Thyroid gland (tissue), 4 donors: ENCODE measurements around the gene GGNBP2.

Experiments
- POLR2A ChIP-seq, 2 donors: fragments of 450-650 bp; IDR thresholded peaks; one replicate each; pipeline ENCODE4 v1.6.1; 2017; ENCODE audit warnings: antibody characterized with exemption in 2 of 2, mild to moderate bottlenecking in 2 of 2, moderate library complexity in 1 of 2
- TF ChIP-seq, protein P1 (sequence below), 6 experiments: fragments of 200-600 bp in 3 of 6; fragments of 450-650 bp in 3 of 6; sonication (generic) in 3 of 6; IDR thresholded peaks; one replicate each; pipeline ENCODE4 v1.5.1; 2016 to 2019; ENCODE audit warnings: antibody characterized with exemption in 6 of 6, mild to moderate bottlenecking in 2 of 6, inconsistent platforms in 1 of 6, moderate library complexity in 1 of 6

DNA sequence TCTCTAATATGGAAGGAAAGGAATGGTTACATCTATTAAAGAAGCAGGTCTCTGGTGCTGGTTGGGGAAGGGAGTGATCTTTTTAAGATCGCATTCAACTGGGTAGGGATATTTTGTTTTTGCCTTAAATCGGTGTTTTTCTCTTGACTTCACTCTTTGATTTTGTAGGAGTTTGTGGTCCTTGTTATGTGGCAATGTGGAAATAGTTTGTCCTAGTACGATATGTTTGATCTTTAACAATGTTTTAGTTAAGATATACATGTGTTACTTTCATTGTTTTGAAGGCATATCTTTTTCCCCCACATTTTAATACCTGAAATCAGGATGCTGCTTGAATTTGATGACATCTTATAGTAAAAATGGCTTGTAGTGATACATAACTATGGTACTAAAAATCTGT is 8.7 kb downstream of the GGNBP2 start:
- TF ChIP-seq, protein P1, sequence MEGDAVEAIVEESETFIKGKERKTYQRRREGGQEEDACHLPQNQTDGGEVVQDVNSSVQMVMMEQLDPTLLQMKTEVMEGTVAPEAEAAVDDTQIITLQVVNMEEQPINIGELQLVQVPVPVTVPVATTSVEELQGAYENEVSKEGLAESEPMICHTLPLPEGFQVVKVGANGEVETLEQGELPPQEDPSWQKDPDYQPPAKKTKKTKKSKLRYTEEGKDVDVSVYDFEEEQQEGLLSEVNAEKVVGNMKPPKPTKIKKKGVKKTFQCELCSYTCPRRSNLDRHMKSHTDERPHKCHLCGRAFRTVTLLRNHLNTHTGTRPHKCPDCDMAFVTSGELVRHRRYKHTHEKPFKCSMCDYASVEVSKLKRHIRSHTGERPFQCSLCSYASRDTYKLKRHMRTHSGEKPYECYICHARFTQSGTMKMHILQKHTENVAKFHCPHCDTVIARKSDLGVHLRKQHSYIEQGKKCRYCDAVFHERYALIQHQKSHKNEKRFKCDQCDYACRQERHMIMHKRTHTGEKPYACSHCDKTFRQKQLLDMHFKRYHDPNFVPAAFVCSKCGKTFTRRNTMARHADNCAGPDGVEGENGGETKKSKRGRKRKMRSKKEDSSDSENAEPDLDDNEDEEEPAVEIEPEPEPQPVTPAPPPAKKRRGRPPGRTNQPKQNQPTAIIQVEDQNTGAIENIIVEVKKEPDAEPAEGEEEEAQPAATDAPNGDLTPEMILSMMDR (IDR thresholded peaks at IDR 0.05) = no peak
- TF ChIP-seq POLR2A (IDR thresholded peaks at IDR 0.05) = no peak
